RWPE2 (cell line): Measurements from ENCODE around the gene PAX1.

Experiments
- ATAC-seq: fragments of 200-7000 bp; cut with Tn5 transposase; 3 replicates; pipeline ENCODE4 v1.9.1; 2021; ENCODE audit warnings: low read depth
- DNase-seq: peaks from one replicate; pipeline ENCODE4 v3.0.0-alpha.2; 2020; ENCODE audit warnings: low spot score
- H3K27ac ChIP-seq: fragments of 450-650 bp; 2 replicates; pipeline ENCODE4 v1.5.1; 2017; ENCODE audit warnings: mild to moderate bottlenecking; ENCODE audit not compliant: poor library complexity, severe bottlenecking
- H3K27me3 ChIP-seq: fragments of 250-450 bp; sonication (Bioruptor Pico); 2 replicates; pipeline ENCODE4 v1.5.1; 2021; ENCODE audit warnings: mild to moderate bottlenecking, moderate library complexity; ENCODE audit not compliant: insufficient read depth, poor library complexity, severe bottlenecking
- H3K36me3 ChIP-seq: fragments of 250-450 bp; sonication (Bioruptor Pico); 2 replicates; pipeline ENCODE4 v1.5.1; 2020; ENCODE audit warnings: low read depth, mild to moderate bottlenecking, moderate library complexity
- H3K4me1 ChIP-seq: fragments of 250-450 bp; sonication (Bioruptor Pico); 2 replicates; pipeline ENCODE4 v1.5.1; 2021; ENCODE audit warnings: mild to moderate bottlenecking, moderate library complexity; ENCODE audit not compliant: insufficient read depth, poor library complexity, severe bottlenecking
- H3K4me3 ChIP-seq: fragments of 250-450 bp; sonication (Bioruptor Pico); 2 replicates; pipeline ENCODE4 v1.5.1; 2021; ENCODE audit warnings: mild to moderate bottlenecking, moderate library complexity; ENCODE audit not compliant: severe bottlenecking
- H3K9me3 ChIP-seq: fragments of 250-450 bp; sonication (Bioruptor Pico); 2 replicates; pipeline ENCODE4 v1.5.1; 2021; ENCODE audit warnings: mild to moderate bottlenecking, moderate library complexity; ENCODE audit not compliant: severe bottlenecking
- TF ChIP-seq, protein P1 (sequence below): fragments of 450-650 bp; IDR thresholded peaks from one replicate; pipeline ENCODE4 v1.5.1; 2017; ENCODE audit warnings: mild to moderate bottlenecking, moderate library complexity; ENCODE audit not compliant: poor library complexity, severe bottlenecking

PAX1 gene

DNA sequence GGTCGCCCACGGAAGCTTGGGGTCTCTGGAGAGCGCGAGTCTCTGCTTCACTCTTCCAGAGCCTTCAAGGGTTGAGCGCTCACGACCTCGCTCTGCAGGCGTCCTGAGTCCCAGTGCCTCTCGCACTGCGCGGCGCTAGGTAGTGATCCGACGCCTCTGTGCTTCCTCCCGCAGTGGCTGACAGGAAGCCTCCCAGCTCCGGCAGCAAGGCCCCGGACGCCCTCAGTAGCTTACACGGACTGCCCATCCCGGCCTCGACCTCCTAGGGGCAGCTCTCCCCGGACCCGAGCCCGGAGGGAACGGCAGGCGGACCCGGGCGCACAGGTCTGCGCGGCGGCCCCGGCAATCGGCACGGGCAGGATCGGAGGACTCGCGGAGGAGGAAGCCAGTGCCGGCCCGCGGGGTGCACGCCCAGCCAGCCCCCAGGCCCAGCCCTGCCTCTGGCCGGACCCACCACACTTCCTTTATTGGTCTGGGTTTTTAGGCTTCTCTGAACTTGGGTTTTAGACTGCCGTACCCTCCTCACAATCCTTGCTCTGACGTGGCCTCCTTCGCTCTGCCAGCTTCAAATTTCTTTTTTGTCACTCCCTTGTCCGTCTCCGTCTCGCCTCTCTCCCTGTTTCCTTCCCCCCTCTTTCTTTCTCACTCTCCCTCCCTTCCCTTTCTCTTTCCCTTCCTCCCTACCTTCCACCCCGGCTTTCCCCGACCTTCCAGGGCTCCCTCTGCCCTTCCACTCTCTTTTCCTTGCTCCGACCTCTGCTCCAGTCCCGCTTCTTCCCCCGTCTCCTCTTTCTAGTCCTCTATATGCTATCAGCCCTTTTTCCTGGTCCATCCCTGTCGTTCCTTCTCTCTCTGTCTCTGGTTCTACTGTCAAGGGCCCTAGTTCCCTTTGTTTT lies 9.1 kb downstream of the PAX1 start:
- ATAC-seq = peak; percentile 48; the same call in 2 of the 3 replicates
- H3K27ac ChIP-seq = no peak overlapping the region
- no peak overlapping the region for H3K4me3 ChIP-seq
- no peak for DNase-seq
- H3K27me3 ChIP-seq = peaks cover 88% of the 10 kb centered on the region
- no peaks in the 10 kb centered on the region for H3K4me1 ChIP-seq
- no peaks in the 10 kb centered on the region for H3K36me3 ChIP-seq
- H3K9me3 ChIP-seq = no peaks in the 10 kb centered on the region
- TF ChIP-seq, protein P1, sequence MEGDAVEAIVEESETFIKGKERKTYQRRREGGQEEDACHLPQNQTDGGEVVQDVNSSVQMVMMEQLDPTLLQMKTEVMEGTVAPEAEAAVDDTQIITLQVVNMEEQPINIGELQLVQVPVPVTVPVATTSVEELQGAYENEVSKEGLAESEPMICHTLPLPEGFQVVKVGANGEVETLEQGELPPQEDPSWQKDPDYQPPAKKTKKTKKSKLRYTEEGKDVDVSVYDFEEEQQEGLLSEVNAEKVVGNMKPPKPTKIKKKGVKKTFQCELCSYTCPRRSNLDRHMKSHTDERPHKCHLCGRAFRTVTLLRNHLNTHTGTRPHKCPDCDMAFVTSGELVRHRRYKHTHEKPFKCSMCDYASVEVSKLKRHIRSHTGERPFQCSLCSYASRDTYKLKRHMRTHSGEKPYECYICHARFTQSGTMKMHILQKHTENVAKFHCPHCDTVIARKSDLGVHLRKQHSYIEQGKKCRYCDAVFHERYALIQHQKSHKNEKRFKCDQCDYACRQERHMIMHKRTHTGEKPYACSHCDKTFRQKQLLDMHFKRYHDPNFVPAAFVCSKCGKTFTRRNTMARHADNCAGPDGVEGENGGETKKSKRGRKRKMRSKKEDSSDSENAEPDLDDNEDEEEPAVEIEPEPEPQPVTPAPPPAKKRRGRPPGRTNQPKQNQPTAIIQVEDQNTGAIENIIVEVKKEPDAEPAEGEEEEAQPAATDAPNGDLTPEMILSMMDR = no peak

DNA sequence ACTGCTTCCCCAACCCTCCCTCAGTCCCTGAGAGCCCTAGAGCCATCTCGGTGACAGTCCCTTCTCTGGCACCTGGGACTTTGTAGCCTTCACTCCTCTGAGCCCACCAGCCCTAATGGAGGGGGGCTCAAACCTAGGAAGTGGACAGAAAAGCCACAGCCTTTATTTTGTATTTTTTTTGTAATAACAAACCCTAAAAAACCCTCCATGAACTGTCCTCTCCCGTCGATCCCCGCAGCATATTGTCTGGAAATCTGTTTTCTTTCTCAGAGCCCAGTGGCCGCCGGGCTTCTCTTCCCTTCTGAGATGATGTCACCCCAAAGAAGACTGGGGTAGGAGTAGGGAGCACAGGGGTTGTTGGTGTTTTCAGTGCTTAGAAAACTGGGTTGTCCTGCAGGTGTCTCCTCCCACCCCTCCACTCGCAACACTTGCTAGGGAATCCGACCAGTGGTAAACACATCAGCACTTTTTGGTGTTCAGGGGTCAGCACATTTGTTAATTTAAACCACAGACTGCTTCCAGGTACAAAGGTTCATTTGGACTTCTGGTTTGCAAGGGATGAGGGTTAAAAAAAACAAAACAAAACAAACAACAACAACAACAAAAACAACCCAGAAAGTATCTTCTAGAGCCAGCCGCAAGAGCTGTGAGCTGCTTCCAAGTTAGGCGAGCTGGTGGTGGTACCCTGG lies 9.9 kb downstream of the PAX1 start:
- H3K9me3 ChIP-seq = no peaks in the 10 kb centered on the region
- H3K27ac ChIP-seq = no peak overlapping the region
- ATAC-seq (no peak), DNase-seq (no peak)
- no peaks in the 10 kb centered on the region for H3K36me3 ChIP-seq
- TF ChIP-seq, protein P1 = no peak
- H3K4me1 ChIP-seq = no peaks in the 10 kb centered on the region
- H3K27me3 ChIP-seq = peaks cover 83% of the 10 kb centered on the region
- H3K4me3 ChIP-seq = no peak overlapping the region

DNA sequence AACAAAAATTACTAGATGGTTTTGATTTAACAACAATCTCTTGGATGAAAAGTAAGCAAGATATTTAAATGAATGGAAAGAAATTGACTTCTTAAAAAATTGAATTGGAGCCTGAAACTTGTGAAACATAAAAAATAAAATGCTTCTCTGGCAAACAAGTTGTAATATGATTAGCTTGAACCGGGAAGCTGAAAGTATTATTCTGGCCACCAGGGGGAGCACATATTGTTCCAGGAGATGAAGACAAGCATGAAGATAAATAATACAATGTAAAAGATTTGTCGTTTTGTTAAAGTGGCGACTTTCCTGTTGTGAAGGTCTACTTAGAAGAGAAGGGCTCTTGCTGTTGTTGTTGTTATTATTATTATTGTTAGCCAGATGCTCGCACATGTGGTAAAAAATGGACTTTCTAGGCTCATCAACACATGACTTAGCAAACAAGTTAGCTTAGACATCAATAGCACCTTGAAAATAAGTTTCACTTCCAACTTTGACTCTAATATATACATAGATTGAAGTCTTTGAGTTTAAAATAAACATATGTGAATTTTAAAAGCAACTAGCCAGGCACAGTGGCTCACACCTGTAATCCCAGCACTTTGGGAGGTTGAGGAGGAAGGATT lies 14.2 kb downstream of the PAX1 start:
- H3K27me3 ChIP-seq = peaks cover 42% of the 10 kb centered on the region
- no peaks in the 10 kb centered on the region for H3K4me1 ChIP-seq
- H3K27ac ChIP-seq = no peak overlapping the region
- no peak overlapping the region for H3K4me3 ChIP-seq
- DNase-seq = no peak
- TF ChIP-seq, protein P1 = peak; percentile 95
- no peaks in the 10 kb centered on the region for H3K9me3 ChIP-seq
- H3K36me3 ChIP-seq = no peaks in the 10 kb centered on the region
- 0 out of 3 replicates have a peak, but pooled peaks have one; percentile 61 for ATAC-seq

DNA sequence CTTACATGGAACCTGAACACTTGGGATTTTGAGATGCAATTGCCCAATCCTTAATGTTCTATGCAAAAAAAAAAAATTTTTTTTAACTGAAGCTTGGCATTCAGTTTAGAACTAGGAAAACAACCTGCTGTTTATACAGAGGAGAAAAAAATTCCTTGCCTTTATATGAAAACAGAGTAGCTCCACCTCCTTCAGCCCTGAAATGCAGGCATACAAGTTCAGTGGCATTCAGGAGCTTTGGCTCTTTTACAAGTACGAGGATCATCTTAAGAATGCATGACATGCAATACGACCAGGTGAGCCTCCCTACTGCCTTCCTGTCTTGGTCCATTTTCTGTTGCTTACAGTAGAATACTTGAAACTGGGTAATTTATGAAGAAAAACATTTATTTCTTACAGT lies 20.4 kb downstream of the PAX1 start:
- no peak for ATAC-seq
- DNase-seq = no peak
- Histone ChIP-seq H3K4me3 (no peak overlapping the region), H3K9me3 (no peaks in the 10 kb centered on the region), H3K36me3 (no peaks in the 10 kb centered on the region), H3K27ac (no peak overlapping the region), H3K27me3 (peaks cover 4% of the 10 kb centered on the region), H3K4me1 (no peaks in the 10 kb centered on the region)
- TF ChIP-seq, protein P1 = no peak
